Activated naive CD8-positive, alpha-beta T cell treated with anti-CD3 and anti-CD28 coated beads, Interleukin-2, amount 10 ng/mL, durations not matched to agents 7 days and 5 days (primary cell): ENCODE data around the gene BDKRB2. TPM values are rescaled to one million over a fixed set of nuclear protein-coding genes. Genes with fewer than 3 reads are reported as not detected.

Experiments
- ATAC-seq: fragments of 150-1000 bp; cut with Tn5 transposase; one replicate; pipeline ENCODE4 v1.10.0; 2021; ENCODE audit warnings: low read depth, moderate library complexity
- POLR2A ChIA-PET: fragments of 350-600 bp; sonication (Branson Sonifier 250); formaldehyde crosslinking; loops from one replicate; lab custom pipeline; 2021; ENCODE audit warnings: antibody characterized with exemption; lab: Charles Lee
- DNase-seq: peaks from one replicate; pipeline ENCODE4 v3.0.0; 2021
- H3K27ac Mint-ChIP-seq: one replicate; pipeline ENCODE4 v1.8.0; 2022; ENCODE audit warnings: mild to moderate bottlenecking, mixed read lengths
- H3K27me3 Mint-ChIP-seq: one replicate; pipeline ENCODE4 v1.8.0; 2022; ENCODE audit warnings: mild to moderate bottlenecking, moderate library complexity, mixed read lengths
- H3K36me3 Mint-ChIP-seq: one replicate; pipeline ENCODE4 v1.8.0; 2021; ENCODE audit warnings: mild to moderate bottlenecking, mixed read lengths
- H3K4me1 Mint-ChIP-seq: one replicate; pipeline ENCODE4 v1.8.0; 2021; ENCODE audit warnings: mixed read lengths
- H3K4me3 Mint-ChIP-seq: one replicate; pipeline ENCODE4 v1.8.0; 2022; ENCODE audit warnings: mild to moderate bottlenecking, moderate library complexity, mixed read lengths
- H3K9me3 Mint-ChIP-seq: one replicate; pipeline ENCODE4 v1.8.0; 2021; ENCODE audit warnings: mixed read lengths
- total RNA-seq, 2 experiments: library from RNA; stranded (reverse); gene quantifications; one replicate each; pipeline ENCODE4 v1.2.3, GENCODE V29; 2021

The BDKRB2 gene
- total RNA-seq, 2 experiments from 2014 or later: not detected

- ATAC-seq: no peak
- peaks cover 2% of the 10 kb centered on the region for H3K27me3 Mint-ChIP-seq
- DNase-seq: no peak
- POLR2A ChIA-PET: no interaction called here
- H3K9me3 Mint-ChIP-seq: no peaks in the 10 kb centered on the region
- no peak overlapping the region for H3K4me3 Mint-ChIP-seq
- H3K4me1 Mint-ChIP-seq: no peaks in the 10 kb centered on the region
- H3K36me3 Mint-ChIP-seq: no peaks in the 10 kb centered on the region
- no peak overlapping the region for H3K27ac Mint-ChIP-seq
Measured at GRCh38 chr14:96181186-96182056, 23.2 kb upstream of the BDKRB2 start.

DNA sequence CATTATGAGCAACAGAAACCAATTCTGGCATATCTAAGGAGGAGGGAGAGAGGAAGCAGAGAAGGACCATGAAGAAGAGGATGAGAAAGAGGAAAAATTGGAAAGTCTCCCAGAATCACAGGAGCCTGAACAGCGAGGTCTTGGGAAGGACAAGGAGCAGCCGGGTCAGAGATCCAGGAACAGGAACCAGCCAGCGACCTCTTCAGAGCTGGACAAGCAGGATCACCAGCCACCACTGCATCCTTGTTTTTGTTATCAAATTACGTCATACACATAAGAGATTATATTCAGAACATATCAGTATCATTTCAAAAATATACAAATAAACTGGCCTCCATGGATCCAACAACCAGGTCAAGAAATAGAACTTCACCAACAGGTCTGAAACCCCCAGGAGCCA, 22.1 kb upstream of the BDKRB2 start:
- no peak for ATAC-seq
- H3K36me3 Mint-ChIP-seq: no peaks in the 10 kb centered on the region
- H3K27me3 Mint-ChIP-seq: peaks cover 1% of the 10 kb centered on the region
- no peaks in the 10 kb centered on the region for H3K9me3 Mint-ChIP-seq
- no peak overlapping the region for H3K27ac Mint-ChIP-seq
- H3K4me3 Mint-ChIP-seq: no peak overlapping the region
- no peak for DNase-seq
- POLR2A ChIA-PET: no interaction called here
- no peaks in the 10 kb centered on the region for H3K4me1 Mint-ChIP-seq

GRCh38 chr14:96184737-96185136, 19.9 kb upstream of the BDKRB2 start:
- POLR2A ChIA-PET: no interaction called here
- DNase-seq (no peak), ATAC-seq (no peak)
- Mint-ChIP-seq H3K9me3 (no peaks in the 10 kb centered on the region), H3K4me3 (no peak overlapping the region), H3K4me1 (no peaks in the 10 kb centered on the region), H3K27me3 (peaks cover 14% of the 10 kb centered on the region), H3K36me3 (no peaks in the 10 kb centered on the region), H3K27ac (no peak overlapping the region)

- Mint-ChIP-seq H3K4me1 (no peaks in the 10 kb centered on the region), H3K9me3 (no peaks in the 10 kb centered on the region), H3K4me3 (no peak overlapping the region), H3K27me3 (peaks cover 16% of the 10 kb centered on the region), H3K27ac (no peak overlapping the region), H3K36me3 (no peaks in the 10 kb centered on the region)
- POLR2A ChIA-PET: no interaction called here
- no peak for DNase-seq
- no peak for ATAC-seq
Measured at GRCh38 chr14:96187216-96188031, 17.2 kb upstream of the BDKRB2 start.

- H3K27ac Mint-ChIP-seq: no peak overlapping the region
- no peak for ATAC-seq
- H3K4me3 Mint-ChIP-seq: no peak overlapping the region
Measured at GRCh38 chr14:96189281-96189711, 15.3 kb upstream of the BDKRB2 start.

DNA sequence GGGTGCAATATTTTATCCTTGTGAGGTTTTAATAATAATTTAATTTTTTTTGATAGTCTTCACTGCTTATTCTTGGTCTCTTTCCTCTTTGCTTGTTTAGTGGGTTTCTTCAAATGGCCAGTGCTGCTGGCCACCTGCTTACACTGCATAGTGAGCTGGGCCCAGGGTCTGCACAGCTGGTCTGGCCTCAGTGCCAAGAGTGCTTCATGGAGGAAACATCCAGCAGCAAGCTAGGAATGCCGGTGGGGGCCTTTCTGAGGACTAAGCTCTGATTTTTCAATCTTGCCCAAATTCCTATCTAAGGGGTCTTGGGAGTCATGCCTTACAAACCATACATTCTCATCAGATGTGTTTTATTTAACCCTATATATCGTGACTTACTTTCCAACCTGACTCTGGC, 13.3 kb upstream of the BDKRB2 start:
- no peak for ATAC-seq
- Mint-ChIP-seq H3K4me1 (peaks cover under 1% of the 10 kb centered on the region), H3K27ac (no peak overlapping the region), H3K36me3 (no peaks in the 10 kb centered on the region), H3K27me3 (peaks cover 16% of the 10 kb centered on the region), H3K9me3 (peaks cover 2% of the 10 kb centered on the region), H3K4me3 (no peak overlapping the region)
- POLR2A ChIA-PET: no interaction called here
- no peak for DNase-seq

More at GRCh38 chr14:96189281-96189711, 15.3 kb upstream of the BDKRB2 start:
- Mint-ChIP-seq H3K36me3 (no peaks in the 10 kb centered on the region), H3K27me3 (peaks cover 16% of the 10 kb centered on the region), H3K4me1 (no peaks in the 10 kb centered on the region), H3K9me3 (no peaks in the 10 kb centered on the region)
- DNase-seq: no peak
- POLR2A ChIA-PET: no interaction called here

DNA sequence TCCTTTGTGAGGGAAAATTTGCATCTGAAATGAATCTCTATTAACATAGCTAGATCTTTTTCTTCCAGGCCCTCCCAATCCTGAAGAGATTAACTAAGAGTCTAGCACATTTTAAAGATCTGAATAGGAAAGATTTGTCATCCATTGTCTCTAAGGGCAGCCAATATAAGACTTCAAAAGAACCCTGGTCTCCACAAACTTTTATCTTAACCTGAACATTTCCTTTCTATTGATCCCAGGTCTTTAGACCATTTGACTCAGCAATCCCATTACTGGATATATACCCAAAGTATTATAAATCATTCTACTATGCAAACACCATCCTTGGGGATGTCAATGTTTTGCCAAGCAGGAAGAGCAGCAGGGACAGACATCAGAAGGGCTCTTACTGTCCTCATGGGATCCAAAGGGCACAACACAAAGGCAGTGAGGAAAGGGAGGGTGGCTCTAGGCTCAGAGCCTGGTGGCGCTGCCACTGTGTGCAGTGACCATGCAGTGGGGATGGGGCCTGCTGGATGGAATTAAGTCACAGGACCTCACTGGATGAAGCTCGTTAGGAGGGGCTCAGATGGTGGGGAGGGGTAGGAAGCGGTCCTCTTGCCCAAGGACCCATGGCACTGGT, 12.7 kb upstream of the BDKRB2 start:
- POLR2A ChIA-PET: no interaction called here
- Mint-ChIP-seq H3K27ac (no peak overlapping the region), H3K27me3 (peaks cover 16% of the 10 kb centered on the region), H3K4me1 (peaks cover 3% of the 10 kb centered on the region), H3K9me3 (peaks cover 4% of the 10 kb centered on the region), H3K36me3 (no peaks in the 10 kb centered on the region), H3K4me3 (no peak overlapping the region)
- ATAC-seq (no peak), DNase-seq (no peak)

GRCh38 chr14:96192975-96193805, 11.4 kb upstream of the BDKRB2 start:
- H3K27me3 Mint-ChIP-seq: peaks cover 10% of the 10 kb centered on the region
- peaks cover 4% of the 10 kb centered on the region for H3K9me3 Mint-ChIP-seq
- H3K4me3 Mint-ChIP-seq: no peak overlapping the region
- H3K27ac Mint-ChIP-seq: no peak overlapping the region
- DNase-seq (no peak), ATAC-seq (no peak)
- peaks cover 3% of the 10 kb centered on the region for H3K4me1 Mint-ChIP-seq
- POLR2A ChIA-PET: no interaction called here
- no peaks in the 10 kb centered on the region for H3K36me3 Mint-ChIP-seq

- ATAC-seq (no peak), DNase-seq (no peak)
- Mint-ChIP-seq H3K4me3 (no peak overlapping the region), H3K36me3 (no peaks in the 10 kb centered on the region), H3K4me1 (peaks cover 3% of the 10 kb centered on the region), H3K9me3 (peaks cover 4% of the 10 kb centered on the region), H3K27ac (no peak overlapping the region), H3K27me3 (peaks cover 11% of the 10 kb centered on the region)
- POLR2A ChIA-PET: no interaction called here
Measured at GRCh38 chr14:96194262-96194656, 10.4 kb upstream of the BDKRB2 start.

DNA sequence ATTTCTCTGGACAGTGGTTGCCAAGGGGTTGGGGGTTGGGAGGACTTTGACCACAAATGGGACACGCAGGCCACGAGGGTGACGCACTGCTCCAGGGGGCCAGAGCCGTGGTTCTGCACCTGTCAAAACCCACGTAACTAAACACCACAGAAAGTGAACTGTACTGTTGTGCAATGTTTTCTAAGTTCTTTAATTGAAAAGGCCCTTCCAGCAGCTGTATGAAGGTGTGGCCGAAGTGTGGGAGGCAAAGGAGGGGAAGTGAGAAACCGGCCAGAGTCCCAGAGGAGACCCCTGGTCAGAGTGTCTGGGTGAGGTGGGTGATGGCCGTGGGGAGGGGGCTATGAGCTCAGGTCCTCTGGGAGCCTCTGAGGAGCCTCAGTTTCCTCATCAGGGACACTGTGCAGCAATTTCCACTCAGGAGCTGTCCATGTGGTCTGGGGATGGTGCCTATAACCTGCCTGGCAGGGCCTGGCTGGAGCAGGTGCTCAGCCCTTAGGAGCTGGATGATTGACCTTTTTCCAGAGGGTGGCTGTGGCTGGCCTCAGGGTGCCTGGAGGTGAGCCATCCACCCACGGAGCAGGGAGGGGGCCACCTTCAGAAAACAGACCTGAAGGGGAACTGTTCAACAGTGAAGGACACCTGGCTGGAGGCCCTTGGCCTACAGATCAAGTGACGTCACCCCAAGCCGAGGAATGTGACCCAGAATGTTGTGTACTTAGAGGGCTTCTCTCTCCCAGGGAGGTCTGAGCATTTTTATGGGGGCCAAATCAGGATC, 9.8 kb upstream of the BDKRB2 start:
- H3K36me3 Mint-ChIP-seq: no peaks in the 10 kb centered on the region
- no peak overlapping the region for H3K27ac Mint-ChIP-seq
- no peak for ATAC-seq
- no peak for DNase-seq
- peaks cover 3% of the 10 kb centered on the region for H3K4me1 Mint-ChIP-seq
- POLR2A ChIA-PET: no interaction called here
- H3K27me3 Mint-ChIP-seq: peaks cover 5% of the 10 kb centered on the region
- H3K9me3 Mint-ChIP-seq: peaks cover 4% of the 10 kb centered on the region
- no peak overlapping the region for H3K4me3 Mint-ChIP-seq

DNA sequence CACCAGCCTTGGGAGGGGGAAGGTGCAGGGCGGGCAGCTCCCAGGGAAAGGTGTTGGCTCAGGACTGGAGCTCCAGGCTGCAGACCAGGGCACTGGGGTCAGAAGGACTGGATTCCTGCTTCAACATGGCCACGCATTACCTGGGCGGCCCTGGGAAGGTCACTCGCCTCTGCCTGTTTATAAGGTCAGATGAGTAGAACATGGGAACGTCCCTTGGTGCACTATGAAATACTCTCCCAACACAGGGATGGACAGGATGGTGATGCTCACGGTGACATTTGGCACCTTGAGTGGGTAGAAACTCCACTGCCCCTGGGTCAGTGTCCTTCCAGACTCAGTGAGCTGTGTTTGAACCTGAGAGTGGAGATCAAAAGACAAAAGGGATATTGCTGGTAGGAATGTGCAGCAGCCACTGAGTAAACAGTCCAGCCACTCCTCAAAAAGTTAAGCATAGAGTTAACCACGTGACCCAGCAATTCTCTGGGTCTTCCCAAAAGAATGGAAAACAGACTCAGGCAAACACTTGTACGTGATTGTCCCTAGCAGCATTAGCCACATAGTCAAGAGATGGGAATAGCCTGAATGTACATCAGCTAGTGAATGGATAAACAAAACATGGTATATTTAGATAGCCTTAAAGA, 9.1 kb upstream of the BDKRB2 start:
- H3K27me3 Mint-ChIP-seq: peaks cover 4% of the 10 kb centered on the region
- H3K4me3 Mint-ChIP-seq: no peak overlapping the region
- peaks cover 4% of the 10 kb centered on the region for H3K9me3 Mint-ChIP-seq
- H3K27ac Mint-ChIP-seq: no peak overlapping the region
- no peaks in the 10 kb centered on the region for H3K36me3 Mint-ChIP-seq
- DNase-seq: no peak
- H3K4me1 Mint-ChIP-seq: peaks cover 3% of the 10 kb centered on the region
- POLR2A ChIA-PET: no interaction called here
- ATAC-seq: no peak
